Stimulated activated CD4-positive, alpha-beta T cell treated with anti-CD3 and anti-CD28 coated beads, Interleukin-4, amount 100 ng/mL, for 1 hour (primary cell): ENCODE data around the gene CTPS2.
"Not testable (repeated sequence)": the region's sequence is repeated elsewhere in the genome, so short reads cannot be mapped to it uniquely, and the experiment has no call there.

Source experiments
- DNase-seq: peaks from one replicate; pipeline ENCODE4 v3.0.0-alpha.2; 2020

CTPS2 gene

GRCh38 chrX:16712548-16713155 is at the start of gene CTPS2:
Gene CTPS2 (minus strand): TSS chrX:16712669. CDS start chrX:16702902, 9,767 bp downstream.
- DNase-seq, result peak; percentile 42

GRCh38 chrX:16761500-16761899 is 49.0 kb upstream of the CTPS2 start:
- not testable (repeated sequence) for DNase-seq

DNA sequence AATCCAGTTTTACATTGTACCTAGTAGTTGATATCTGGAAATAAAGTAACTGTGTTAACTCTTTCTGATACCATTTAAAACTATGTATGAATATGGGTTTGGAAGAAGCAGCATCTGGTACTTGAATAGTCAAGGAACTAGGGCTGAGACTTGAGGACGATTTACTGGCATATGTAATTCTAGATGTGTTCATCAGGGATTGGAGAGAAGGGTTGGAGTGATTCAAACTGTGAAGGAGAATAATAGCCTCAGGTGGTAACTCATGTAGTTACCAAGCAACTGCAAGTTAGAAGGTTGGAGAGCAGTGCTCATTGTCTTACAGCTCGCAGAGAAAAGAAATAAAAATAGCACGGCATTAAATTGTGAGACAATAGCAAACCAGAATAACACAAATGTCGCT is 44.3 kb upstream of the CTPS2 start:
- DNase-seq, result no peak

DNA sequence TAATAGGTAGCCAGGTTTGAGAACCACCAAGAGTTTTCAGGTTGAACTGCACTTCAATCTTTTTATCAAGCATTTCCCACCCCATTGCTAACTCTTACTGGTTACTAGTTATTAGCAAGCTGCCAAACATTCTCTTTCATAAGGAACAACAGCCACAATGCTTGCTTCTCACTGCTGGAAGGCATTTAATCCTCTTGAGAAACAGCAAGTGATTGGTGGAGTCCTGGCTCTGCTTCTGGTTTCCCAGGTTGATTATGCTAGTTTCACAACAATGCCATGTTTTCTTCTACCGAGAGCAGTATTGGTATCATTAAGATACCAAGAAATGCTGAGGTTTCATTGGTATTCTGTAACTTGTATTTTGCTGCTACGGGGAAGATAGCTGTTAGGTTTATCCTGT is 41.5 kb upstream of the CTPS2 start:
- no peak for DNase-seq

GRCh38 chrX:16750136-16750535 is 37.7 kb upstream of the CTPS2 start:
- no peak for DNase-seq

DNA sequence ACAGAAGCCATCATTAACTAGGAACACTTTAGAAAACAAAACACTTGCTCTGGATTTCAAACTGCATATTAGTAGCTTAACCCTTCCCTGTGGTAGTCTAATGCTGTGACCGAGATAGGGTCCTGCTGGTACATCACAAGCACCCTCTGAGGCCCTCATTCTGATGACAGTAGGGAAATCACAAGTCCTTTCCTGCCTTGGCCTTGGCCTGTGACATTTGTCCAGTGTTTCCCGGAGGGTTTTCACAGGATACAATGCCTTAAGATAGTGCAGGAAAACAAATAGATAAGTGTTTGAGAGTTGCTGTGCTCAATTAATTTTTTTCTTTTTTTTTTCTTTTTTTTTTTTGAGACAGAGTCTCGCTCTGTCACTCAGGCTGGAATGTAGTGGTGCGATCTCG is 36.0 kb upstream of the CTPS2 start:
- no peak for DNase-seq

DNA sequence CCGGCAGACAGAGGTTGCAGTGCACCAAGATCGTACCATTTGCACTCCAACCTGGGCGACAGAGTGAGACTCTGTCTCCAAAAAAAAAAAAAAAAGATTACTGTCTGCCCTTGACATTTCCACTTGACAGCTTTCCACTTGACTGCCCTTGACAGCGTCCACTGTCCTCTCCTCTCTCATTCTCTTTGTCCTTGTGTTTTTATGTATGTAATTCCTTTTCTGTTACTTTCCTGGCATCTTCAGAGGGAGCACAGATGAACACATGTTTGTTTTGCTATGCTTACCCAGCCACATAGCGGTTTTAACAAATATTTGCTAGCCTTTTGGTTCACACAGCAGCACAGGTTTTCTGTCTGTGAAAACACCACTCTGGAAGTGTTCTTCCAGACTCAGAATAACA is 33.2 kb upstream of the CTPS2 start:
- no peak for DNase-seq

- no peak for DNase-seq
These were observed 32.6 kb upstream of the CTPS2 start for GRCh38 chrX:16745102-16745501.

- DNase-seq, result no peak
These were observed 31.3 kb upstream of the CTPS2 start for GRCh38 chrX:16743604-16744325.

GRCh38 chrX:16739574-16739973 is 27.1 kb upstream of the CTPS2 start:
- DNase-seq, result no peak

GRCh38 chrX:16737024-16737423 is 24.6 kb upstream of the CTPS2 start:
- no peak for DNase-seq

DNA sequence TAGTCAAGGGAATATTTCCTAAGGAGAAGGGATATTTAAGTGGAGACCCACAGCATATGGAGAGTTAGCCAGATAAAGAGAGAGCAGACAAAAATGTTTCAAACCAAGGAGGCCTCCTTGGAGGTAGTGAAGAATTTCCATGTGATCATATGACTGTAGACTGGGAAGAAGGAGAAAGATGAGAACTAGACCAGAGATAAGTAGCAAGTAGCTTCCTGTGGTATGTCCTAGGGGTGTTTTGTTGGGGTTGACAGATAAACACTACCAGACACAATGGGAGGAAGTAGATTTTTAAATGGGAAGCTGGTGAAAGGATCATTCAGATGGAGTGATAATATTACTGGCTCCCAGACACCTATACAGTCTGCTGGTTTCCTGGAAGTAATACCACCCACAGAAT is 20.5 kb upstream of the CTPS2 start:
- no peak for DNase-seq

DNA sequence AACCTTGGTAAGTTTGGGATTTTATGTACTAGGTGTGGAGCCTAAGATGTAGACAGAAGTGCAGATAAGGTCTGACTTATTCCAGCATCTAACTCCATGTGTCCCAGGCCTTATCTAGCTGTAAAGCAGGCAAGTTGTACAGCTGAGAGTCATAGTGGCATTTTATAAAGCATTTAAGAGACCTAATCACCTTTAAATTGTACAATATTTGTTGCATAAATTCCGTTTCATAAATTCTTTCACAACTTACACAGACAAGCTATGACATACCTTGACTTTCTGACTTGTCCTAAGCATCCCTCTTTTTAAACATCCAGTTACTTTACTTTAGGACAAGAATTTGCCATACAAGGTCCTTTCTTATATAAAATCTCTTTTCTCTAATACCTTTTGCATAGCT is 18.0 kb upstream of the CTPS2 start:
- DNase-seq, result no peak

GRCh38 chrX:16727637-16728036 is 15.2 kb upstream of the CTPS2 start:
- DNase-seq, result no peak

- not testable (repeated sequence) for DNase-seq
These were observed 14.0 kb upstream of the CTPS2 start for GRCh38 chrX:16726347-16726988.

GRCh38 chrX:16725072-16725471 is 12.6 kb upstream of the CTPS2 start:
- DNase-seq, result no peak

DNA sequence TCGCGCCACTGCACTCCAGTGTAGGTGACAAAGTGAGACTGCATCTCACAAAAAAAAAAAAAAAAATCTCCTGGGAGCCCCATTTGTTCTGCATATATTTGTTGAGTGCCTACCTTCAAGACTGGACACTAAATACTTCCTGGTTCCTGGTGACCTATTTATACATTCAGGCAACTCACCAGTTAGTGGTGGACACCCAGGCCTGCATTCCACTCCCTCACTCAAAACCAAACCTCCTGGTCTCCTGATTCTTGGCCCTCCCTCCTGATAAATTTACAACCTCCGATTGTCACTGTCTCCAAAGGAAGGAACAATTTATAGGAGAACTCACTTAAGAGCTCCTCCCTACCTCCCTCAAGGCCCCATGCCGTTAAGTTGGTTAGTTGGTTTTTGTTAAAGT is 10.0 kb upstream of the CTPS2 start:
- no peak for DNase-seq

- DNase-seq, result peak; percentile 89
These were observed 7.0 kb upstream of the CTPS2 start, which contains the start of gene SYAP1 for GRCh38 chrX:16719334-16720084. Gene SYAP1 (plus strand): TSS chrX:16719612. CDS start chrX:16719725, 113 bp downstream.

GRCh38 chrX:16718824-16719333 is 6.4 kb upstream of the CTPS2 start:
- DNase-seq, result no peak

DNA sequence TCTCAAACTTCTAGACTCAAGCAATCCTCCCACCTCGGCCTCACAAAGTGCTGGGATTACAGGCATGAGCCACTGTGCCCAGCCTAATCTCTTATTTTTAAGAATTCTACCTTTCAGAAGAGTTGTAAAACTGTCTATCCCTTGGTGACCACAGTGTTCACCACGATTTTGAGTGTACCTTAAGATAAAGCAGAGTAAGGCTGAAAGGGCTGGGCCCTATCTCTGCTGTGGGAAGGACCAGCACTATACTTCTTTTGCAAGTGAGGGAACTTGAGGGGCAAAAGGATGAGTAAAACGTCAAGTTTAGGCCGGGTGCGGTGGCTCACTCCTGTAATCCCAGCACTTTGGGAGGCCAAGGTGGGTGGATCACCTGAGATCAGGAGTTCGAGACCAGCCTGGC is 4.0 kb upstream of the CTPS2 start:
- not testable (repeated sequence) for DNase-seq

DNA sequence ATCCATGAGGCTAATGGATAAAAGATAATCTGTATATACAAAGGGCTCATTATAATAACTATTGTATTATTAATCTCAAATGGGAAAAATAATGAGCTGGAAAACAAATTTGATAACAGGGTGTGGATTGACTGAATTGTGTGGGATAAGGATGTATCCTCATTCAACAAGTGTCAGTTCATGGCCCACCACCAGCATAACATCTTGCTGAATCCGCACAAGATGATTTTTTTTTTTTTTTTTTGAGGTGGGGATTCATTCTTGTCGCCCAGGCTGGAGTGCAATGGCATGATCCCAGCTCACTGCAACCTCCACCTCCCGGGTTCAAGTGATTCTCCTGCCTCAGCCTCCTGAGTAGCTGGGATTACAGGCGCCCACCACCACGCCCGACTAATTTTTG is 3.2 kb upstream of the CTPS2 start:
- not testable (repeated sequence) for DNase-seq

DNA sequence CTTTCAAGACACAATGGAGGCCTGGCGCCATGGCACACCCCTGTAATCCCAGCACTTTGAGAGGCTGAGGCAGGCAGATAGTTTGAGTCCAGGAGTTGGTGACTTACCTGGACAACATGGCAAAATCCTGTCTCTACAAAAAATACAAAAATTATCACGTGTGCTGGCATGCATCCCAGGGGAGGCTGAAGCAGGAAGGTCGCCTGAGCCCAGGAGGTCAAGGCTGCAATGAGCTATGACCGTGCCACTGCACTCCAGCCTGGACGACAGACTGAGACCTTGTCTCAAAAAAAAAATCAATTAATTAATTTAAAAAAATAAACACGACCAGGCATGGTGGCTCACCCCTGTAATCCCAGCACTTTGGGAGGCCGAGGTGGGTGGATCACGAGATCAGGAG is 2.0 kb upstream of the CTPS2 start:
- no peak for DNase-seq

GRCh38 chrX:16711893-16712547 is 449 bp downstream of the CTPS2 start:
- no peak for DNase-seq
